ENCODE measurements around the gene NPAS2.

NPAS2 gene

GRCh38 chr2:100852999-100853908, 33.3 kb downstream of the NPAS2 start:
- in situ Hi-C loops (cut with HindIII; ENCODE audit: low sequenced_read_pairs): no loop called here

GRCh38 chr2:100853909-100854810, 34.2 kb downstream of the NPAS2 start:
- in situ Hi-C loops (cut with HindIII; ENCODE audit: low sequenced_read_pairs): no loop called here

GRCh38 chr2:100855084-100855483, 35.1 kb downstream of the NPAS2 start:
- in situ Hi-C loops (cut with HindIII; ENCODE audit: low sequenced_read_pairs): no loop called here

- in situ Hi-C loops (cut with HindIII; ENCODE audit: low sequenced_read_pairs): no loop called here
These were observed 35.7 kb downstream of the NPAS2 start for GRCh38 chr2:100855606-100856005.

- in situ Hi-C loops (cut with HindIII; ENCODE audit: low sequenced_read_pairs): no loop called here
These were observed 36.8 kb downstream of the NPAS2 start for GRCh38 chr2:100856732-100857131.

GRCh38 chr2:100857341-100857740, 37.4 kb downstream of the NPAS2 start:
- in situ Hi-C loops (cut with HindIII; ENCODE audit: low sequenced_read_pairs): no loop called here

- in situ Hi-C loops (cut with HindIII; ENCODE audit: low sequenced_read_pairs): no loop called here
These were observed 38.0 kb downstream of the NPAS2 start for GRCh38 chr2:100857915-100858314.

GRCh38 chr2:100859902-100860301, 40.0 kb downstream of the NPAS2 start:
- in situ Hi-C loops (cut with HindIII; ENCODE audit: low sequenced_read_pairs): no loop called here

- in situ Hi-C loops (cut with HindIII; ENCODE audit: low sequenced_read_pairs): no loop called here
These were observed 41.4 kb downstream of the NPAS2 start for GRCh38 chr2:100861340-100861739.

- in situ Hi-C loops (cut with HindIII; ENCODE audit: low sequenced_read_pairs): no loop called here
These were observed 42.1 kb downstream of the NPAS2 start for GRCh38 chr2:100862081-100862480.

GRCh38 chr2:100865816-100866460, 46.0 kb downstream of the NPAS2 start:
- in situ Hi-C loops (cut with HindIII; ENCODE audit: low sequenced_read_pairs): no loop called here

GRCh38 chr2:100868083-100868482, 48.1 kb downstream of the NPAS2 start:
- in situ Hi-C loops (cut with HindIII; ENCODE audit: low sequenced_read_pairs): no loop called here

- in situ Hi-C loops (cut with HindIII; ENCODE audit: low sequenced_read_pairs): no loop called here
These were observed 49.2 kb downstream of the NPAS2 start for GRCh38 chr2:100869120-100869519.

- in situ Hi-C loops (cut with HindIII; ENCODE audit: low sequenced_read_pairs): no loop called here
These were observed 51.0 kb downstream of the NPAS2 start for GRCh38 chr2:100870652-100871531.

- in situ Hi-C loops (cut with HindIII; ENCODE audit: low sequenced_read_pairs): no loop called here
These were observed 55.7 kb downstream of the NPAS2 start for GRCh38 chr2:100875516-100876230.

- in situ Hi-C loops (cut with HindIII; ENCODE audit: low sequenced_read_pairs): no loop called here
These were observed 56.4 kb downstream of the NPAS2 start for GRCh38 chr2:100876231-100876860.

- in situ Hi-C loops (cut with HindIII; ENCODE audit: low sequenced_read_pairs): no loop called here
These were observed 57.6 kb downstream of the NPAS2 start for GRCh38 chr2:100877555-100877954.

GRCh38 chr2:100878000-100878791, 58.3 kb downstream of the NPAS2 start:
- in situ Hi-C loops (cut with HindIII; ENCODE audit: low sequenced_read_pairs): no loop called here
